K562 (cell line): ENCODE results near the gene RSPH1. TPM values are rescaled to one million over a fixed set of nuclear protein-coding genes. Genes with fewer than 3 reads are reported as not detected.

ENCODE experiments used
- AFF1 ChIP-seq, 2 experiments: fragments of 450-650 bp; IDR thresholded peaks; 2 replicates each; pipeline ENCODE4 v1.6.1; 2018; ENCODE audit warnings: mild to moderate bottlenecking in 2 of 2, low read depth in 1 of 2; ENCODE audit not compliant: partially characterized antibody in 2 of 2
- EHMT2 ChIP-seq: fragments of 450-650 bp; IDR thresholded peaks from 2 replicates; pipeline ENCODE4 v1.6.1; 2018; ENCODE audit warnings: antibody characterized with exemption
- FOXO4 ChIP-seq: fragments of 450-650 bp; formaldehyde crosslinking; IDR thresholded peaks from 2 replicates; pipeline ENCODE4 v1.4.0; 2020; ENCODE audit warnings: mild to moderate bottlenecking, moderate library complexity
- GTF2F1 ChIP-seq: IDR thresholded peaks from 2 replicates; pipeline ENCODE4 v1.6.1; 2011; ENCODE audit warnings: low read depth, low read length, improper control_type of control experiment
- MAZ ChIP-seq, 2 experiments: fragments of 450-650 bp in 1 of 2; sonication (generic) in 1 of 2; formaldehyde crosslinking; IDR thresholded peaks in 1 of 2; conservative IDR thresholded peaks in 1 of 2; 2 replicates each; pipeline versions ENCODE4 v1.4.0 to v1.5.0; 2020; ENCODE audit warnings: mild to moderate bottlenecking in 1 of 2, missing genetic modification reagents in 1 of 2
- MBD2 ChIP-seq: sonication (generic); IDR thresholded peaks from 2 replicates; pipeline ENCODE4 v1.6.1; 2016; ENCODE audit warnings: low read depth, borderline replicate concordance
- PKNOX1 ChIP-seq: fragments of 450-650 bp; IDR thresholded peaks from 2 replicates; pipeline ENCODE4 v1.6.1; 2016
- RFX7 ChIP-seq: fragments of 250-450 bp; sonication (Bioruptor Pico); IDR thresholded peaks from 2 replicates; pipeline ENCODE4 v1.5.1; 2021; ENCODE audit warnings: mild to moderate bottlenecking
- SNAPC5 ChIP-seq: fragments of 250-450 bp; sonication (Bioruptor Pico); IDR thresholded peaks from 2 replicates; pipeline ENCODE4 v1.8.0; 2021; ENCODE audit warnings: moderate library complexity, mild to moderate bottlenecking, inconsistent platforms
- STAT5A ChIP-seq: IDR thresholded peaks from 2 replicates; pipeline ENCODE4 v1.6.1; 2012; ENCODE audit warnings: low read length, inconsistent platforms, borderline replicate concordance
- THAP7 ChIP-seq: fragments of 250-450 bp; sonication (Bioruptor Pico); IDR thresholded peaks from 2 replicates; pipeline ENCODE4 v1.5.0; 2021
- ZBTB1 ChIP-seq: sonication (generic); formaldehyde crosslinking; IDR thresholded peaks from 2 replicates; pipeline ENCODE4 v1.8.1; 2023; ENCODE audit warnings: missing genetic modification reagents, low read depth, mild to moderate bottlenecking, borderline replicate concordance
- ZFP91 ChIP-seq: sonication (generic); formaldehyde crosslinking; IDR thresholded peaks from 2 replicates; pipeline ENCODE4 v1.8.0; 2022; ENCODE audit warnings: mild to moderate bottlenecking, missing genetic modification reagents
- ZNF184 ChIP-seq: sonication (generic); formaldehyde crosslinking; IDR thresholded peaks from 2 replicates; pipeline ENCODE4 v1.5.0; 2020; ENCODE audit warnings: missing genetic modification reagents
- ZNF583 ChIP-seq: fragments of 250-450 bp; sonication (Bioruptor Pico); IDR thresholded peaks from 2 replicates; pipeline ENCODE4 v1.4.0; 2020
- ZNF740 ChIP-seq, 3 experiments: fragments of 200-800 bp in 1 of 3; sonication (Bioruptor generic) in 1 of 3; sonication (generic) in 1 of 3; formaldehyde crosslinking in 1 of 3; IDR thresholded peaks; 2 replicates each; pipeline versions ENCODE4 v1.6.1 to v1.8.0; 2016 to 2022; ENCODE audit warnings: mild to moderate bottlenecking in 2 of 3, missing compliant biosample characterization in 2 of 3, missing genetic modification characterization in 2 of 3, missing genetic modification reagents in 1 of 3
- polyA plus RNA-seq, 8 experiments: library from polyadenylated mRNA; depleted of rRNA in 4 of 8; stranded (reverse) in 5 of 8; unstranded in 3 of 8; fragments of >200 nt; fragmentation: Nextera tagmentation in 2 of 8; fragmentation: Illumina TruSeq in 1 of 8; extraction: Ambion mirVana in 2 of 8; extraction: Trizol in 1 of 8; gene quantifications; 2 replicates each; pipeline versions ENCODE4 v1.2.1 to v1.2.3, GENCODE V29; 2011 to 2014; ENCODE audit warnings: inconsistent platforms in 1 of 8, missing spikeins in 1 of 8
- total RNA-seq, 7 experiments: library from RNA; depleted of rRNA in 6 of 7; stranded (reverse); fragments of >200 nt in 6 of 7; fragmentation: Illumina TruSeq in 2 of 7; extraction: Trizol in 2 of 7; gene quantifications; 2 replicates each; pipeline versions ENCODE4 v1.2.1 to v1.2.3, GENCODE V29; 2011 to 2021; ENCODE audit warnings: low replicate concordance in 1 of 7

The RSPH1 gene
- total and polyA plus RNA-seq, 9 of the 15 experiments (the other 6 are each of a cell fraction or from before 2014, with no cell fraction given), result 0.17 TPM; not detected in 8

- TF ChIP-seq ZFP91 (CRISPR knock-in tag) (no peak), THAP7 (CRISPR knock-in tag) (no peak), SNAPC5 (CRISPR knock-in tag) (no peak), FOXO4 (CRISPR knock-in tag) (no peak), ZNF184 (CRISPR knock-in tag) (no peak), PKNOX1 (no peak), ZNF740 (CRISPR knock-in tag; IDR thresholded peaks at IDR 0.05) (no peak), ZNF740 (tag; IDR thresholded peaks at IDR 0.05) (no peak), ZBTB1 (no peak), ZNF583 (CRISPR knock-in tag) (no peak), EHMT2 (no peak), RFX7 (no peak), MAZ (CRISPR knock-in tag; conservative IDR thresholded peaks at IDR 0.05 in 1 of 2, IDR thresholded peaks at IDR 0.05 in 1 of 2) (peak in 1 of 2 experiments; percentile 39; a peak in 1 of 4 replicates), MBD2 (no peak), AFF1 (IDR thresholded peaks at IDR 0.05; ENCODE audit: low read depth in 1 of 2, partially characterized antibody in 2 of 2) (no peak), STAT5A (no peak), GTF2F1 (no peak)
Measured at GRCh38 chr21:42468491-42469131, 27.4 kb downstream of the RSPH1 start (continued).
